CD14-positive monocyte (primary cell): ENCODE measurements around the gene KISS1R. TPM values are rescaled to one million over a fixed set of nuclear protein-coding genes. Genes with fewer than 3 reads are reported as not detected.
A peak's percentile ranks its signal among the peaks of the same experiment; 100 is the strongest.

Experiments used
- DNase-seq, 3 donors: peaks; one replicate each; pipeline ENCODE4 v3.0.0-alpha.2; 2011 to 2022
- H2AFZ ChIP-seq: 2 replicates; pipeline ENCODE4 v1.6.0; 2012; ENCODE audit warnings: mild to moderate bottlenecking, low read depth, low read length, inconsistent platforms; ENCODE audit not compliant: insufficient read depth, poor library complexity, severe bottlenecking
- H3K27ac ChIP-seq, 2 donors: 1 replicate in 1 of 2; 2 replicates in 1 of 2; pipeline ENCODE4 v1.5.1; 2012 to 2013; ENCODE audit warnings: low read length in 2 of 2, control low read depth in 1 of 2, inconsistent platforms in 1 of 2, low read depth in 1 of 2, mild to moderate bottlenecking in 1 of 2
- H3K27me3 ChIP-seq, 2 donors: one replicate each; pipeline versions ENCODE4 v1.6.0 to v1.6.1; 2011 to 2013; ENCODE audit warnings: low read length in 2 of 2; ENCODE audit not compliant: control insufficient read depth in 2 of 2, insufficient read depth in 2 of 2
- H3K36me3 ChIP-seq, 2 donors: replicated peaks in 1 of 2; 1 replicate in 1 of 2; 2 replicates in 1 of 2; pipeline versions ENCODE4 v1.5.1 to v1.6.1; 2012 to 2013; ENCODE audit warnings: low read length in 2 of 2, control low read depth in 1 of 2, inconsistent platforms in 1 of 2, mild to moderate bottlenecking in 1 of 2; ENCODE audit not compliant: insufficient read depth in 2 of 2, control insufficient read depth in 1 of 2
- H3K4me1 ChIP-seq, 2 donors: 1 replicate in 1 of 2; 2 replicates in 1 of 2; pipeline versions ENCODE4 v1.5.1 to v1.6.1; 2012 to 2013; ENCODE audit warnings: low read length in 2 of 2, control low read depth in 1 of 2, inconsistent platforms in 1 of 2, mild to moderate bottlenecking in 1 of 2, moderate library complexity in 1 of 2; ENCODE audit not compliant: insufficient read depth in 2 of 2, control insufficient read depth in 1 of 2
- H3K4me2 ChIP-seq: replicated peaks from 2 replicates; pipeline ENCODE3; 2012; ENCODE audit warnings: low read length, moderate library complexity, mild to moderate bottlenecking; ENCODE audit not compliant: poor library complexity, severe bottlenecking; ENCODE audit errors: extremely low read depth
- H3K4me3 ChIP-seq, 3 experiments: fragments of 200-600 bp in 1 of 3; sonication (generic) in 1 of 3; replicated peaks in 1 of 3; 1 replicate in 2 of 3; 2 replicates in 1 of 3; pipeline ENCODE4 v1.5.1; 2011 to 2013; ENCODE audit warnings: low read length in 3 of 3, mild to moderate bottlenecking in 3 of 3, control low read depth in 2 of 3, low read depth in 2 of 3, inconsistent platforms in 1 of 3, moderate library complexity in 1 of 3
- H3K79me2 ChIP-seq: 2 replicates; pipeline ENCODE4 v1.6.0; 2012; ENCODE audit warnings: mild to moderate bottlenecking, control low read depth, inconsistent platforms, low read length, moderate library complexity; ENCODE audit not compliant: insufficient read depth
- H3K9ac ChIP-seq: 2 replicates; pipeline ENCODE4 v1.6.0; 2017; ENCODE audit warnings: low read length, mild to moderate bottlenecking; ENCODE audit not compliant: insufficient read depth, poor library complexity, severe bottlenecking
- H3K9me3 ChIP-seq, 2 donors: replicated peaks in 1 of 2; 1 replicate in 1 of 2; 2 replicates in 1 of 2; pipeline versions ENCODE4 v1.5.1 to v1.6.1; 2012 to 2013; ENCODE audit warnings: low read length in 2 of 2, control low read depth in 1 of 2; ENCODE audit not compliant: control insufficient read depth in 1 of 2, insufficient read depth in 1 of 2
- H4K20me1 ChIP-seq: 2 replicates; pipeline ENCODE4 v1.6.0; 2012; ENCODE audit warnings: mild to moderate bottlenecking, low read length, control low read depth, moderate library complexity; ENCODE audit not compliant: insufficient read depth
- H3K27ac Mint-ChIP-seq, 7 donors: one replicate each; pipeline ENCODE4 v1.8.0; 2020; ENCODE audit warnings: mild to moderate bottlenecking in 7 of 7, mixed read lengths in 7 of 7, moderate library complexity in 6 of 7, inconsistent platforms in 2 of 7
- H3K27me3 Mint-ChIP-seq, 3 donors: one replicate each; pipeline ENCODE4 v1.8.0; 2021 to 2022; ENCODE audit warnings: low read depth in 3 of 3, mild to moderate bottlenecking in 3 of 3, mixed read lengths in 3 of 3, moderate library complexity in 3 of 3, inconsistent platforms in 1 of 3
- H3K36me3 Mint-ChIP-seq, 2 donors: one replicate each; pipeline ENCODE4 v1.8.0; 2020; ENCODE audit warnings: mixed read lengths in 2 of 2, inconsistent platforms in 1 of 2, mild to moderate bottlenecking in 1 of 2
- H3K4me1 Mint-ChIP-seq: one replicate; pipeline ENCODE4 v1.8.0; 2020; ENCODE audit warnings: mild to moderate bottlenecking, mixed read lengths
- H3K4me3 Mint-ChIP-seq, 2 donors: one replicate each; pipeline ENCODE4 v1.8.0; 2020; ENCODE audit warnings: mild to moderate bottlenecking in 2 of 2, mixed read lengths in 2 of 2, moderate library complexity in 1 of 2
- H3K9me3 Mint-ChIP-seq, 7 donors: one replicate each; pipeline ENCODE4 v1.8.0; 2020 to 2022; ENCODE audit warnings: mixed read lengths in 7 of 7, mild to moderate bottlenecking in 6 of 7, moderate library complexity in 6 of 7, inconsistent platforms in 2 of 7
- WGBS: methylation state at CpG from one replicate; pipeline ENCODE4 v1.1.5; 2013; ENCODE audit warnings: missing lambda C conversion rate; ENCODE audit not compliant: insufficient coverage; 5-methylcytosine and 5-hydroxymethylcytosine counted together
- intact Hi-C, 2 donors: fragments of 100-400 bp; cut with micrococcal nuclease; formaldehyde crosslinking; loops; one replicate each; pipeline versions ENCODE4 v1.15.0 to v1.15.1; 2023
- polyA plus RNA-seq, 3 donors: library from polyadenylated mRNA; depleted of rRNA in 1 of 3; unstranded in 2 of 3; stranded (reverse) in 1 of 3; fragments of 300-500 nt in 2 of 3; fragments of >200 nt in 1 of 3; fragmentation: Illumina TruSeq in 2 of 3; gene quantifications; 1 replicate in 2 of 3; 2 replicates in 1 of 3; pipeline ENCODE4 v1.2.3, GENCODE V29; 2012 to 2021
- TF ChIP-seq, protein P1 (sequence below): fragments of 200-600 bp; IDR thresholded peaks from one replicate; pipeline ENCODE4 v1.8.0; 2022; ENCODE audit warnings: antibody characterized with exemption, mild to moderate bottlenecking

Gene KISS1R
- polyA plus RNA-seq, 3 donors, result not detected

DNA sequence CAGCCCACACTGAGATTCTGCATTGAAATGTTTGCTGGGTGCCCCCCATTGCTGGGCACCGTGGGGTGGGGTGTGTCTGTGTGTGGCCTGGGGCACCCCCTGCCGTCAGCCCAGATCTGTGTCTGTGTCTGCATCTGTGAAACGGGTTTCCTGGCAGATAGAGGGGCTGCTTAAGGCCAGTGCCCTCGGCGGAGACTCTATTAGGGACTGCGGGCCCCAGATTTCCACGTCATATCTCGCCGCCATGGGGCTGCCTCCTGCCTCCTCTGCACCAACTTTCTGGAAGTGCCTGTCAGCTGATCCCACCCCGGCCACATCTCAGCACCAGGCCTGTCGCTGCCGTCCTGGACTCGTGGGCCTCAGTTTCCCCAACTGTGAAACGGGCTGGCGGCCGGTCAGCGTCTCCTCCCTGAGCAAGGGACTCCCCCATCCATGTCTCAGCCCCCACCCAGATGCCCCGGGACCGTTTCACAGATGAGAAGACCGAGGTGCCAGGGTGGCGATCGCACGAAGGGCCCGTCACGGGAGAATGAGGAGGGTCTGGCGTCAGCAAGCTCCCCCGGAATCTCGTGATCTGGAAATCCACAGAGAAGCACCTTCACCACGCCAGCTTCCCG, 30.1 kb downstream of the KISS1R start:
- Mint-ChIP-seq H3K4me3 (peak overlapping the region; percentile 62 to 67), H3K9me3 (no peaks in the 10 kb centered on the region), H3K4me1 (peaks cover 46% of the 10 kb centered on the region), H3K36me3 (peaks cover 16 to 48% of the 10 kb centered on the region in 2 donors), H3K27ac (peak overlapping the region; percentile 76 to 86 (median 85)), H3K27me3 (peaks cover 0 to 3% (median 0%) of the 10 kb centered on the region in 3 donors)
- Histone ChIP-seq H4K20me1 (peaks cover 99% of the 10 kb centered on the region), H3K4me1 (peaks cover 30 to 32% of the 10 kb centered on the region in 2 donors), H3K4me3 (peak overlapping the region in 1 of 3 experiments; percentile 59), H3K9ac (peak overlapping the region; percentile 43), H3K27ac (peak overlapping the region; percentile 65 to 70), H3K9me3 (no peaks in the 10 kb centered on the region), H3K36me3 (peaks cover 14 to 21% of the 10 kb centered on the region in 2 donors), H3K79me2 (peaks cover 97% of the 10 kb centered on the region), H3K4me2 (peak overlapping the region; percentile 66), H3K27me3 (no peaks in the 10 kb centered on the region), H2AFZ (no peak overlapping the region)
- intact Hi-C loops, result no loop called here
- WGBS, result 42% methylated on average over 28 of the region's 30 CpGs
- no peak for DNase-seq
- TF ChIP-seq, protein P1, sequence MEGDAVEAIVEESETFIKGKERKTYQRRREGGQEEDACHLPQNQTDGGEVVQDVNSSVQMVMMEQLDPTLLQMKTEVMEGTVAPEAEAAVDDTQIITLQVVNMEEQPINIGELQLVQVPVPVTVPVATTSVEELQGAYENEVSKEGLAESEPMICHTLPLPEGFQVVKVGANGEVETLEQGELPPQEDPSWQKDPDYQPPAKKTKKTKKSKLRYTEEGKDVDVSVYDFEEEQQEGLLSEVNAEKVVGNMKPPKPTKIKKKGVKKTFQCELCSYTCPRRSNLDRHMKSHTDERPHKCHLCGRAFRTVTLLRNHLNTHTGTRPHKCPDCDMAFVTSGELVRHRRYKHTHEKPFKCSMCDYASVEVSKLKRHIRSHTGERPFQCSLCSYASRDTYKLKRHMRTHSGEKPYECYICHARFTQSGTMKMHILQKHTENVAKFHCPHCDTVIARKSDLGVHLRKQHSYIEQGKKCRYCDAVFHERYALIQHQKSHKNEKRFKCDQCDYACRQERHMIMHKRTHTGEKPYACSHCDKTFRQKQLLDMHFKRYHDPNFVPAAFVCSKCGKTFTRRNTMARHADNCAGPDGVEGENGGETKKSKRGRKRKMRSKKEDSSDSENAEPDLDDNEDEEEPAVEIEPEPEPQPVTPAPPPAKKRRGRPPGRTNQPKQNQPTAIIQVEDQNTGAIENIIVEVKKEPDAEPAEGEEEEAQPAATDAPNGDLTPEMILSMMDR, result no peak

GRCh38 chr19:947707-948539, 30.8 kb downstream of the KISS1R start:
- no peak overlapping the region for H2AFZ ChIP-seq
- peak overlapping the region; percentile 43 for H3K9ac ChIP-seq
- peak overlapping the region in 1 of 3 experiments; percentile 59 for H3K4me3 ChIP-seq
- intact Hi-C loops, result no loop called here
- no peaks in the 10 kb centered on the region for H3K27me3 ChIP-seq
- peaks cover 0 to 3% (median 0%) of the 10 kb centered on the region in 3 donors for H3K27me3 Mint-ChIP-seq
- H3K9me3 Mint-ChIP-seq, result no peaks in the 10 kb centered on the region
- peak overlapping the region; percentile 65 to 70 for H3K27ac ChIP-seq
- peak overlapping the region; percentile 62 to 67 for H3K4me3 Mint-ChIP-seq
- peak overlapping the region; percentile 76 to 86 (median 85) for H3K27ac Mint-ChIP-seq
- H3K79me2 ChIP-seq, result peaks cover 97% of the 10 kb centered on the region
- peaks cover 12 to 43% of the 10 kb centered on the region in 2 donors for H3K36me3 Mint-ChIP-seq
- peaks cover 8 to 14% of the 10 kb centered on the region in 2 donors for H3K36me3 ChIP-seq
- peaks cover 37 to 40% of the 10 kb centered on the region in 2 donors for H3K4me1 ChIP-seq
- 37% methylated on average over 43 of the region's 47 CpGs for WGBS
- no peaks in the 10 kb centered on the region for H3K9me3 ChIP-seq
- DNase-seq, result peak; percentile 85 to 96 (median 89)
- H3K4me1 Mint-ChIP-seq, result peaks cover 52% of the 10 kb centered on the region
- H3K4me2 ChIP-seq, result peak overlapping the region; percentile 66
- peaks cover 99% of the 10 kb centered on the region for H4K20me1 ChIP-seq
- TF ChIP-seq, protein P1, result no peak
